ENCODE data around the gene KLK8. TPM values are rescaled to one million over a fixed set of nuclear protein-coding genes. Genes with fewer than 3 reads are reported as not detected.
"Not testable (repeated sequence)": the region's sequence is repeated elsewhere in the genome, so short reads cannot be mapped to it uniquely, and the experiment has no call there.

The KLK8 gene
- total RNA-seq, 1 experiment from 2014 or later = 4.4 TPM

DNA sequence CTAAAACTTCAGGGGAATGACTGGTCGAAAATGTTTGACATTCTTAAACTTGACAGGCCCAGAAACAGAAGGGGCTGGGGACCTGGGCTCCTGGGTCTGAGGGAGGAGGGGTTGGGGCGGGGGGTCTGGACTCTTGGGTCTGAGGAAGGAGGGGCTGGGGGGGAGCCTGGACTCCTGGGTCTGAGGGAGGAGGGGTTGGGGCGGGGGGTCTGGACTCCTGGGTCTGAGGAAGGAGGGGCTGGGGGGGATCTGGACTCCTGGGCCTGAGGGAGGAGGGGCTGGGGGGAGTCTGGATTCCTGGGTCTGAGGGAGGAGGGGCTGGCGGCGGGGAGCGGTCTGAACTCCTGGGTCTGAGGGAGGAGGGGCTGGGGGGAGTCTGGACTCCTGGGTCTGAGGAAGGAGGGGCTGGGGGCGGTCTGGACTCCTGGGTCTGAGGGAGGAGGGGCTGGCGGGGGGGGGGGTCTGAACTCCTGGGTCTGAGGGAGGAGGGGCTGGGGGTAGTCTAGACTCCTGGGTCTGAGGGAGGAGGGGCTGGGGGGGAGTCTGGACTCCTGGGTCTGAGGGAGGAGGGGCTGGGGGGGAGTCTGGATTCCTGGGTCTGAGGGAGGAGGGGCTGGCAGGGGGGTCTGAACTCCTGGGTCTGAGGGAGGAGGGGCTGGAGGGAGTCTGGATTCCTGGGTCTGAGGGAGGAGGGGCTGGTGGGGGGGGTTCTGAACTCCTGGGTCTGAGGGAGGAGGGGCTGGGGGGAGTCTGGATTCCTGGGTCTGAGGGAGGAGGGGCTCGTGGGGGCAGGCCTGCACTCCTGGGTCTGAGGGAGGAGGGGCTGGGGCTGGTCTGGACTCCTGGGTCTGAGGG is 26.5 kb downstream of the KLK8 start:
- Mint-ChIP-seq H3K27me3 (ENCODE audit: low read depth) (peaks cover 3% of the 10 kb centered on the region; the same call in 1 of the 2 replicates), H3K4me1 (peaks cover 51% of the 10 kb centered on the region), H3K27ac (peak overlapping the region; percentile 81), H3K36me3 (no peaks in the 10 kb centered on the region), H3K4me3 (no peak overlapping the region), H3K9me3 (peaks cover 4% of the 10 kb centered on the region)
- ChIA-PET CTCF (interaction anchor here (0.7 to 2.3 kb wide), 4 partner anchors 11 to 191 kb away, joined by 3 to 6 read pairs (median 4); no protein-coding TSS in a partner anchor), POLR2A (no interaction called here)
- no peak for TF ChIP-seq ZNF232 (CRISPR knock-in tag; IDR thresholded peaks at IDR 0.05)
- TF ChIP-seq FOXJ3 (CRISPR knock-in tag; IDR thresholded peaks at IDR 0.05; ENCODE audit: borderline replicate concordance) = no peak
- ATAC-seq (no peak), DNase-seq (ENCODE audit: low spot score) (no peak)

GRCh38 chr19:50972795-50973376 is 28.5 kb downstream of the KLK8 start:
- POLR2A ChIA-PET = no interaction called here
- CTCF ChIA-PET = interaction anchor here (0.7 to 2.3 kb wide), 3 partner anchors 44 to 124 kb away, joined by 3 to 6 read pairs (median 4); no protein-coding TSS in a partner anchor
- Mint-ChIP-seq H3K27me3 (ENCODE audit: low read depth) (peaks cover 3% of the 10 kb centered on the region; the same call in 1 of the 2 replicates), H3K4me3 (no peak overlapping the region), H3K36me3 (no peaks in the 10 kb centered on the region), H3K4me1 (peaks cover 41% of the 10 kb centered on the region), H3K27ac (no peak overlapping the region; the same call in 1 of the 2 replicates), H3K9me3 (peaks cover 4% of the 10 kb centered on the region)
- DNase-seq (ENCODE audit: low spot score) (no peak), ATAC-seq (no peak)
- TF ChIP-seq TP53 (CRISPR knock-in tag; IDR thresholded peaks at IDR 0.05) = no peak
- no peak for TF ChIP-seq NR1H2 (CRISPR knock-in tag; IDR thresholded peaks at IDR 0.05)
- TF ChIP-seq FOXP1 (CRISPR knock-in tag; IDR thresholded peaks at IDR 0.05; ENCODE audit: borderline replicate concordance) = no peak
- no peak for TF ChIP-seq STAT6 (CRISPR knock-in tag; conservative IDR thresholded peaks at IDR 0.05; ENCODE audit: low read depth)

GRCh38 chr19:50969810-50970209 is 31.6 kb downstream of the KLK8 start:
- CTCF ChIA-PET; H3K9me3 Mint-ChIP-seq; ATAC-seq; H3K27me3 Mint-ChIP-seq (ENCODE audit: low read depth); DNase-seq (ENCODE audit: low spot score); H3K27ac Mint-ChIP-seq; POLR2A ChIA-PET; H3K36me3 Mint-ChIP-seq; H3K4me3 Mint-ChIP-seq: not testable (repeated sequence)
- H3K4me1 Mint-ChIP-seq = peaks cover 29% of the 10 kb centered on the region

DNA sequence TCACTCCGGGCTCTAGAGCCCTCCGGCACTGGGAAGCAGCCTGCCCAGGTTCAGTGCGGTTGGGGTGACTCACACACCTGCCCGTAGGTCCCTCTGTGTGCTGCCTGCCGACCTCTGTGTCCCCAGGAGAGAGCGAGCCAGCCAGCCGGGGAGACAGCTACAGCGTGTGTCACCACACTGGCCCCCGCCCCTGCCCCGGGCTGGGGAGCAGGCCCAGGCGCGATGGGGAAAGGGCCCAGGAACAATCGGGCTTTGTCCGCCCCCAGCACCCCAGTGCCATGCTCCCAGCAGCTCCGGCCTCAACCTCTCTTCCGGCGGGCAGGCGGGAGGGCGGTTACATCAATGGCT is 32.0 kb downstream of the KLK8 start, which contains the start of gene KLK6:
TSS of gene KLK6 (minus strand) at position 179 of the 348 bp plus-strand sequence. CDS start 1,487 bp downstream, outside the sequence.
- ATAC-seq = no peak; the same call in 1 of the 2 replicates
- DNase-seq (ENCODE audit: low spot score) = no peak
- no peak within 1 kb of the TSS for H3K4me3 Mint-ChIP-seq
- peaks cover 10% of the 10 kb centered on the region for H3K27me3 Mint-ChIP-seq (ENCODE audit: low read depth)
- no peaks in the 10 kb centered on the region for H3K36me3 Mint-ChIP-seq
- TF ChIP-seq FOXJ3 (CRISPR knock-in tag; IDR thresholded peaks at IDR 0.05; ENCODE audit: borderline replicate concordance) = no peak
- H3K9me3 Mint-ChIP-seq = no peaks in the 10 kb centered on the region
- POLR2A ChIA-PET = no interaction called here
- peaks cover 26% of the 10 kb centered on the region for H3K4me1 Mint-ChIP-seq
- CTCF ChIA-PET = no interaction called here
- no peak within 1 kb of the TSS; the same call in 1 of the 2 replicates for H3K27ac Mint-ChIP-seq

- H3K27me3 Mint-ChIP-seq (ENCODE audit: low read depth) = peaks cover 16% of the 10 kb centered on the region
- DNase-seq (ENCODE audit: low spot score) (no peak), ATAC-seq (no peak)
- no peak overlapping the region for H3K27ac Mint-ChIP-seq
- CTCF ChIA-PET = interaction anchor here (0.6 kb wide), 1 partner anchor 50 kb away, joined by 5 read pairs; no protein-coding TSS in a partner anchor
- peaks cover 22% of the 10 kb centered on the region for H3K4me1 Mint-ChIP-seq
- peaks cover 4% of the 10 kb centered on the region; the same call in 1 of the 2 replicates for H3K9me3 Mint-ChIP-seq
- H3K36me3 Mint-ChIP-seq = no peaks in the 10 kb centered on the region
- no peak overlapping the region for H3K4me3 Mint-ChIP-seq
- POLR2A ChIA-PET = no interaction called here
- no peak for TF ChIP-seq ZNF423 (CRISPR knock-in tag; IDR thresholded peaks at IDR 0.05)
- TF ChIP-seq, protein P1, sequence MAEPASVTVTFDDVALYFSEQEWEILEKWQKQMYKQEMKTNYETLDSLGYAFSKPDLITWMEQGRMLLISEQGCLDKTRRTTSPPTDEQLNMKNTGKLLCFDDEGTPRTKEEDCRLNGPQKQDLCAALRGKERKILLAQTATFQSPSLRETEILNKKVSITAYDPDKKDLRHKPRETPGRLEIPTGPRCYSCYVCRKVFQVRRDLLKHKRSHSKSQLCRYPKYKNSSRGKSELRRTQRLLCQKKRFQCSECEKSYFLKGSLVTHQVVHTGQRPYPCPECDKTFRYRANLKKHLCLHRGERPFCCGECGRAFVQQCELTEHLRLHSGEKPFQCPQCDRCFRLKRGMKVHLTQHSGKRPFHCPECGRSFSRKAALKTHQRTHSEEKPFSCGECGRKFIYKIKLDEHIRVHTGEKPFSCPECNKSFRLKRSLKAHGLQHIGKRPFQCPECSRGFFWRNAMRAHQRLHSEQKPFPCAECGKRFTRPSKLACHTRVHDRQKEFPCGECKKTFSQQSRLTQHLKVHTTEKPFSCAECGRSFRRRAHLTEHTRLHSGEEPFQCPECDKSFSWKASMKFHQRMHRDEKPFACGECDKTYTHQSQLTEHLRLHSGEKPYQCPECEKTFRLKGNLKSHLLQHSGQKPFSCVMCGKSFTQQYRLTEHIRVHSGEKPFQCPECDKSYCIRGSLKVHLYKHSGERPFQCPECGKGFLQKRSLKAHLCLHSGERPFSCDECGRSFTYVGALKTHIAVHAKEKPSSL (CRISPR knock-in tag; conservative IDR thresholded peaks at IDR 0.05) = no peak
- TF ChIP-seq ZNF512 (CRISPR knock-in tag; IDR thresholded peaks at IDR 0.05; ENCODE audit: borderline replicate concordance) = no peak
- TF ChIP-seq TEAD4 (CRISPR knock-in tag; IDR thresholded peaks at IDR 0.05) = no peak
- no peak for TF ChIP-seq ZNF263 (CRISPR knock-in tag; IDR thresholded peaks at IDR 0.05; ENCODE audit: low read depth)
- TF ChIP-seq ETV6 (CRISPR knock-in tag; IDR thresholded peaks at IDR 0.05) = no peak
- no peak for TF ChIP-seq GABPB1 (CRISPR knock-in tag; IDR thresholded peaks at IDR 0.05)
- TF ChIP-seq FOXK1 (CRISPR knock-in tag; IDR thresholded peaks at IDR 0.05) = no peak
- no peak for TF ChIP-seq CREM (CRISPR knock-in tag; IDR thresholded peaks at IDR 0.05)
These were observed 32.5 kb downstream of the KLK8 start for GRCh38 chr19:50968716-50969412.

Data from WTC11 (cell line).